Trophoblast cell (in vitro differentiated cells and primary cell): ENCODE measurements around the gene AKR1C3.
"Not testable (repeated sequence)": the region's sequence is repeated elsewhere in the genome, so short reads cannot be mapped to it uniquely, and the experiment has no call there.

ENCODE experiments used
- DNase-seq, 2 donors: peaks; one replicate each; pipeline ENCODE4 v3.0.0-alpha.2; 2016
- H2AFZ ChIP-seq: 2 replicates; pipeline ENCODE4 v1.6.1; 2013; ENCODE audit warnings: low read length, moderate library complexity, mild to moderate bottlenecking; ENCODE audit not compliant: insufficient read depth, poor library complexity
- H2AK5ac ChIP-seq: 2 replicates; pipeline ENCODE4 v1.6.1; 2013; ENCODE audit warnings: mild to moderate bottlenecking, low read length
- H2BK120ac ChIP-seq: 2 replicates; pipeline ENCODE4 v1.6.1; 2013; ENCODE audit warnings: low read length, mild to moderate bottlenecking, moderate library complexity; ENCODE audit not compliant: insufficient read depth, poor library complexity
- H2BK12ac ChIP-seq: 2 replicates; pipeline ENCODE4 v1.6.1; 2013; ENCODE audit warnings: mild to moderate bottlenecking, low read length, moderate library complexity
- H2BK5ac ChIP-seq: 2 replicates; pipeline ENCODE4 v1.6.1; 2013; ENCODE audit warnings: low read length, low read depth, moderate library complexity, mild to moderate bottlenecking; ENCODE audit not compliant: poor library complexity
- H3K14ac ChIP-seq: 2 replicates; pipeline ENCODE4 v1.6.1; 2013; ENCODE audit warnings: mild to moderate bottlenecking, low read length
- H3K18ac ChIP-seq: 2 replicates; pipeline ENCODE4 v1.6.1; 2013; ENCODE audit warnings: mild to moderate bottlenecking, low read length
- H3K23ac ChIP-seq: 2 replicates; pipeline ENCODE4 v1.6.1; 2013; ENCODE audit warnings: low read length
- H3K27ac ChIP-seq: 2 replicates; pipeline ENCODE4 v1.5.1; 2013; ENCODE audit warnings: low read depth, mild to moderate bottlenecking, inconsistent platforms, low read length, moderate library complexity
- H3K27me3 ChIP-seq: 2 replicates; pipeline ENCODE4 v1.6.1; 2013; ENCODE audit warnings: inconsistent platforms, mild to moderate bottlenecking, low read length, moderate library complexity; ENCODE audit not compliant: insufficient read depth
- H3K36me3 ChIP-seq, 2 experiments: 1 replicate in 1 of 2; 2 replicates in 1 of 2; pipeline ENCODE4 v1.6.1; 2013; ENCODE audit warnings: low read length in 2 of 2, mild to moderate bottlenecking in 2 of 2, moderate library complexity in 1 of 2; ENCODE audit not compliant: insufficient read depth in 2 of 2, control insufficient read depth in 1 of 2
- H3K4ac ChIP-seq: 2 replicates; pipeline ENCODE4 v1.6.1; 2013; ENCODE audit warnings: low read depth, mild to moderate bottlenecking, low read length, moderate library complexity
- H3K4me1 ChIP-seq, 2 experiments: 1 replicate in 1 of 2; 2 replicates in 1 of 2; pipeline ENCODE4 v1.6.1; 2013; ENCODE audit warnings: low read length in 2 of 2, mild to moderate bottlenecking in 2 of 2, moderate library complexity in 1 of 2; ENCODE audit not compliant: insufficient read depth in 2 of 2, control insufficient read depth in 1 of 2
- H3K4me2 ChIP-seq: 2 replicates; pipeline ENCODE4 v1.6.1; 2013; ENCODE audit warnings: inconsistent platforms, mild to moderate bottlenecking, low read length, moderate library complexity
- H3K4me3 ChIP-seq: 2 replicates; pipeline ENCODE4 v1.5.1; 2013; ENCODE audit warnings: mild to moderate bottlenecking, low read depth, low read length, inconsistent platforms
- H3K79me1 ChIP-seq: one replicate; pipeline ENCODE4 v1.6.1; 2013; ENCODE audit warnings: low read length
- H3K79me2 ChIP-seq: 2 replicates; pipeline ENCODE4 v1.6.1; 2013; ENCODE audit warnings: low read length, mild to moderate bottlenecking; ENCODE audit not compliant: control insufficient read depth, insufficient read depth, poor library complexity
- H3K9ac ChIP-seq: 2 replicates; pipeline ENCODE4 v1.6.1; 2013; ENCODE audit warnings: mild to moderate bottlenecking, low read length
- H3K9me3 ChIP-seq: 2 replicates; pipeline ENCODE4 v1.6.1; 2013; ENCODE audit warnings: low read depth, mild to moderate bottlenecking, control low read depth, inconsistent platforms, low read length; ENCODE audit not compliant: insufficient read depth
- H4K12ac ChIP-seq: 2 replicates; pipeline ENCODE4 v1.6.1; 2013; ENCODE audit warnings: low read depth, mild to moderate bottlenecking, low read length, moderate library complexity
- H4K8ac ChIP-seq: 2 replicates; pipeline ENCODE4 v1.6.1; 2013; ENCODE audit warnings: low read depth, mild to moderate bottlenecking, low read length, moderate library complexity
- H4K91ac ChIP-seq: one replicate; pipeline ENCODE4 v1.6.1; 2013; ENCODE audit warnings: low read depth, mild to moderate bottlenecking, low read length, moderate library complexity
- WGBS: extraction: QIAGEN DNeasy Blood & Tissue Kit; methylation state at CpG from one replicate; pipeline ENCODE4 v1.1.7; 2013; ENCODE audit warnings: missing lambda C conversion rate; ENCODE audit not compliant: insufficient read length, insufficient coverage; ENCODE audit errors: extremely low coverage; 5-methylcytosine and 5-hydroxymethylcytosine counted together

The AKR1C3 gene

DNA sequence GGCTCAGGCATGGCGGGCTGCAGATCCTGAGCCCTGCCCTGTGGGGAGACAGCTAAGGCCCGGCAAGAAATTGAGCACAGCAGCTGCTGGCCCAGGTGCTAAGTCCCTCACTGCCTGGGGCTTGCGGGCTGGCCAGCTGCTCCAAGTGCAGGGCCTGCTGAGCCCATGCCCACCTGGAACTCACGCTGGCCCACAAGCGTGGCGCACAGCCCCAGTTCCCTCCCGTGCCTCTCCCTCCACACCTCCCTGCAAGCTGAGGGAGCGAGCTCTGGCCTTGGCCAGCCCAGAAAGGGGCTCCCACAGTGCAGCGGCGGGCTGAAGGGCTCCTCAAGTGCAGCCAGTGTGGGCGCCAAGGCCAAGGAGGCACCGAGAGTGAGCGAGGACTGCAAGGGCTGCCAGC, 33.4 kb upstream of the AKR1C3 start:
- H3K27me3 ChIP-seq, H3K79me1 ChIP-seq, H3K27ac ChIP-seq, H2BK120ac ChIP-seq, H4K91ac ChIP-seq, H3K4me1 ChIP-seq, H3K23ac ChIP-seq, H3K4ac ChIP-seq, H2BK12ac ChIP-seq, H3K9me3 ChIP-seq, H4K8ac ChIP-seq, H3K4me2 ChIP-seq, H3K79me2 ChIP-seq, H3K14ac ChIP-seq, H2AFZ ChIP-seq, DNase-seq, H3K36me3 ChIP-seq, H3K9ac ChIP-seq, H2BK5ac ChIP-seq, H2AK5ac ChIP-seq, H3K18ac ChIP-seq, H4K12ac ChIP-seq, H3K4me3 ChIP-seq: not testable (repeated sequence)
- WGBS, result no CpG with 5 or more reads among the region's 13 CpGs

- H3K9me3 ChIP-seq, result peaks cover 8% of the 10 kb centered on the region
- H2BK120ac ChIP-seq, result no peak overlapping the region
- no peak overlapping the region for H3K4ac ChIP-seq
- no peaks in the 10 kb centered on the region for H3K36me3 ChIP-seq
- no peaks in the 10 kb centered on the region for H3K79me2 ChIP-seq
- no peaks in the 10 kb centered on the region for H3K79me1 ChIP-seq
- H3K14ac ChIP-seq, result no peak overlapping the region
- WGBS, result no CpG with 5 or more reads among the region's 1 CpG
- H2AK5ac ChIP-seq, result no peak overlapping the region
- H4K8ac ChIP-seq, result no peak overlapping the region
- no peak overlapping the region for H4K12ac ChIP-seq
- H3K9ac ChIP-seq, result no peak overlapping the region
- H3K18ac ChIP-seq, result no peak overlapping the region
- no peak for DNase-seq
- H2BK5ac ChIP-seq, result no peak overlapping the region
- H3K27ac ChIP-seq, result no peak overlapping the region
- H3K23ac ChIP-seq, result no peak overlapping the region
- no peaks in the 10 kb centered on the region for H3K27me3 ChIP-seq
- no peak overlapping the region for H4K91ac ChIP-seq
- H3K4me1 ChIP-seq, result no peaks in the 10 kb centered on the region
- no peak overlapping the region for H2BK12ac ChIP-seq
- no peak overlapping the region for H3K4me2 ChIP-seq
- H3K4me3 ChIP-seq, result no peak overlapping the region
- H2AFZ ChIP-seq, result no peak overlapping the region
These were observed 29.6 kb upstream of the AKR1C3 start for GRCh38 chr10:5064656-5065055.

- no peak overlapping the region for H4K8ac ChIP-seq
- H3K9me3 ChIP-seq, result peaks cover 2% of the 10 kb centered on the region
- no peak overlapping the region for H3K18ac ChIP-seq
- no peak overlapping the region for H2BK5ac ChIP-seq
- H2AK5ac ChIP-seq, result no peak overlapping the region
- no peak overlapping the region for H4K12ac ChIP-seq
- H3K27me3 ChIP-seq, result no peaks in the 10 kb centered on the region
- no peak overlapping the region for H3K4me3 ChIP-seq
- peaks cover 0 to 7% of the 10 kb centered on the region in 2 experiments for H3K4me1 ChIP-seq
- no peaks in the 10 kb centered on the region for H3K36me3 ChIP-seq
- H2BK12ac ChIP-seq, result no peak overlapping the region
- no peak overlapping the region for H3K14ac ChIP-seq
- H3K23ac ChIP-seq, result no peak overlapping the region
- H2BK120ac ChIP-seq, result no peak overlapping the region
- H3K4ac ChIP-seq, result no peak overlapping the region
- no CpG with 5 or more reads among the region's 1 CpG for WGBS
- no peaks in the 10 kb centered on the region for H3K79me2 ChIP-seq
- H3K4me2 ChIP-seq, result no peak overlapping the region
- peaks cover 6% of the 10 kb centered on the region for H3K79me1 ChIP-seq
- no peak for DNase-seq
- no peak overlapping the region for H3K9ac ChIP-seq
- H2AFZ ChIP-seq, result no peak overlapping the region
- H4K91ac ChIP-seq, result no peak overlapping the region
- H3K27ac ChIP-seq, result no peak overlapping the region
These were observed 25.8 kb upstream of the AKR1C3 start for GRCh38 chr10:5068274-5068984.

DNA sequence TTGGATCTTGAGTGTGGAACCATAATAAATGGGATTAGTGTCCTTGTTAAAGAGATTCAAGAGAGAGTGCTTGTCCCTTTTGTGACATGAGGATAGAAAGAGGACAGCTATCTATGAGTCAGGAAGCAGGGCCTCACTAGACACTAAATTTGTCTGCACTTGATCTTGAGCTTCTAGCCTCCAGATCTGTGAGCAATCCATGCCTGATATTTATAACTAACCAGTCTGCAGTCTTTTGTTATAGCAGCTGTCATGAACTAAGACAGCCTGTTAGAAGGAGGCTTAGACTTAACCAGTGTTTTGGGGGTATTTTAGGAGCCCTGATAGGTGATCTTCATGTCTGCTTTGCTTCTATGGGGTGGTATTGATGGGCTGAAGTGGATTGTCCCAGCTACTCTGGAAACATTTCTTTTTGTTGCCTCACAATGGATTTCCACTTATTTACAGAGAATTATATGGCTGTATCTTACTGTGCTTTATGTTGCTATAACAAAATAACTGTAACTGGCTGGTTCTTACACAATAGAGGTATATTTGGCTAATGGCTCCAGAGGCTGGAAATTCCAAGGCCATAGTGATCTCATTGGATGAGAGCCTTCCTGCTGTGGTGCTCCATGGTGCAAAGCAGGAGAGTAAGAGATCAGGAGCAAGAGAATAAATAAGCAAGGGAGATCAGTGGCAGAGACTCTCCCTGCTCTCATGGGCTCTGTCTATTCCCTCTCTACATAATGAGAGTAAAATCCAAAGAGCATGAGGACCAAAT, 23.4 kb upstream of the AKR1C3 start:
- H3K27ac ChIP-seq, result peak overlapping the region; percentile 26
- H4K91ac ChIP-seq, result peak overlapping the region; percentile 26
- no peak overlapping the region for H2AK5ac ChIP-seq
- no peak overlapping the region for H2AFZ ChIP-seq
- H3K9ac ChIP-seq, result no peak overlapping the region
- H2BK120ac ChIP-seq, result peak overlapping the region; percentile 80
- no peak for DNase-seq
- H3K27me3 ChIP-seq, result no peaks in the 10 kb centered on the region
- H4K12ac ChIP-seq, result no peak overlapping the region
- no peak overlapping the region for H3K14ac ChIP-seq
- H2BK5ac ChIP-seq, result no peak overlapping the region
- peaks cover 2% of the 10 kb centered on the region for H3K9me3 ChIP-seq
- H3K79me1 ChIP-seq, result peaks cover 6% of the 10 kb centered on the region
- H3K4me3 ChIP-seq, result no peak overlapping the region
- H4K8ac ChIP-seq, result no peak overlapping the region
- H2BK12ac ChIP-seq, result no peak overlapping the region
- peaks cover 0 to 7% of the 10 kb centered on the region in 2 experiments for H3K4me1 ChIP-seq
- no peaks in the 10 kb centered on the region for H3K79me2 ChIP-seq
- H3K4me2 ChIP-seq, result no peak overlapping the region
- H3K23ac ChIP-seq, result no peak overlapping the region
- no peak overlapping the region for H3K4ac ChIP-seq
- H3K36me3 ChIP-seq, result no peaks in the 10 kb centered on the region
- H3K18ac ChIP-seq, result no peak overlapping the region
